GM23248 (cell line): ENCODE data around the gene NLRP4. TPM values are rescaled to one million over a fixed set of nuclear protein-coding genes. Genes with fewer than 3 reads are reported as not detected.

Experiments used
- DNase-seq: peaks from one replicate; pipeline ENCODE4 v3.0.0-alpha.2; 2015
- H2AFZ ChIP-seq: fragments of 200-600 bp; sonication (generic); 2 replicates; pipeline ENCODE4 v1.6.1; 2016; ENCODE audit warnings: antibody characterized with exemption
- H3F3A ChIP-seq: fragments of 200-600 bp; sonication (generic); 2 replicates; pipeline ENCODE4 v1.6.1; 2016; ENCODE audit warnings: mild to moderate bottlenecking, antibody characterized with exemption, mixed run types; ENCODE audit not compliant: insufficient read depth
- H3K27ac ChIP-seq: fragments of 200-600 bp; sonication (generic); 2 replicates; pipeline ENCODE4 v1.5.1; 2016; ENCODE audit warnings: mild to moderate bottlenecking
- H3K27me3 ChIP-seq: fragments of 200-600 bp; sonication (generic); replicated peaks from 2 replicates; pipeline ENCODE4 v1.6.1; 2016; ENCODE audit warnings: mild to moderate bottlenecking; ENCODE audit not compliant: insufficient read depth
- H3K36me3 ChIP-seq: fragments of 200-600 bp; sonication (generic); 2 replicates; pipeline ENCODE4 v1.6.1; 2016; ENCODE audit warnings: low read depth, mild to moderate bottlenecking
- H3K4me1 ChIP-seq: fragments of 200-600 bp; sonication (generic); 2 replicates; pipeline ENCODE4 v1.6.1; 2016; ENCODE audit warnings: mild to moderate bottlenecking; ENCODE audit not compliant: insufficient read depth
- H3K4me2 ChIP-seq: fragments of 200-600 bp; sonication (generic); one replicate; pipeline ENCODE4 v1.6.1; 2016; ENCODE audit warnings: mild to moderate bottlenecking; ENCODE audit not compliant: unreplicated experiment
- H3K4me3 ChIP-seq: fragments of 200-600 bp; sonication (generic); 2 replicates; pipeline ENCODE4 v1.5.1; 2016; ENCODE audit warnings: mild to moderate bottlenecking
- H3K79me2 ChIP-seq: fragments of 200-600 bp; sonication (generic); 2 replicates; pipeline ENCODE4 v1.6.1; 2016; ENCODE audit warnings: mild to moderate bottlenecking; ENCODE audit not compliant: insufficient read depth
- H3K9ac ChIP-seq: fragments of 200-600 bp; sonication (generic); 2 replicates; pipeline ENCODE4 v1.6.1; 2016; ENCODE audit warnings: mild to moderate bottlenecking
- H3K9me2 ChIP-seq: fragments of 200-600 bp; sonication (generic); 2 replicates; pipeline ENCODE4 v1.6.1; 2016; ENCODE audit warnings: mixed run types, mild to moderate bottlenecking, moderate library complexity; ENCODE audit not compliant: insufficient read depth
- H3K9me3 ChIP-seq: fragments of 200-600 bp; sonication (generic); one replicate; pipeline ENCODE4 v1.6.1; 2017; ENCODE audit warnings: low read depth
- H4K20me1 ChIP-seq: fragments of 200-600 bp; sonication (generic); 2 replicates; pipeline ENCODE4 v1.6.0; 2016; ENCODE audit not compliant: insufficient read depth
- EZH2 ChIP-seq: fragments of 200-600 bp; sonication (generic); IDR thresholded peaks from 2 replicates; pipeline ENCODE4 v1.6.1; 2018; ENCODE audit warnings: antibody characterized with exemption, mild to moderate bottlenecking; ENCODE audit not compliant: insufficient read depth, poor library complexity, severe bottlenecking
- EZH2phosphoT487 ChIP-seq: fragments of 200-600 bp; sonication (generic); IDR thresholded peaks from 2 replicates; pipeline ENCODE4 v1.6.1; 2018; ENCODE audit warnings: antibody characterized with exemption, moderate library complexity, mild to moderate bottlenecking, low read depth; ENCODE audit not compliant: insufficient read depth
- WGBS, 2 experiments: methylation state at CpG; one replicate each; pipeline ENCODE4 v1.1.6; 2015 to 2017; ENCODE audit warnings: low lambda C conversion rate in 2 of 2, low coverage in 1 of 2; ENCODE audit errors: missing lambda C conversion rate in 2 of 2; 5-methylcytosine and 5-hydroxymethylcytosine counted together
- in situ Hi-C: fragments of 300-500 bp; cut with MboI; formaldehyde crosslinking; loops from 2 replicates; pipeline ENCODE4 v1.15.0; 2020
- polyA plus RNA-seq: library from polyadenylated mRNA; unstranded; fragments of >200 nt; fragmentation: Nextera tagmentation; extraction: Ambion mirVana; gene quantifications from 2 replicates; pipeline ENCODE4 v1.2.1, GENCODE V29; 2016
- total RNA-seq: library from RNA; depleted of rRNA; stranded (reverse); fragments of >200 nt; shearing (Covaris generic); gene quantifications from 2 replicates; pipeline ENCODE4 v1.2.3, GENCODE V29; 2014

NLRP4 gene
- total and polyA plus RNA-seq, 2 experiments from 2014 or later = not detected

GRCh38 chr19:55809381-55810058, 26.8 kb upstream of the NLRP4 start:
- Histone ChIP-seq H2AFZ (peak overlapping the region; percentile 86), H3K4me2 (no peak overlapping the region), H4K20me1 (no peaks in the 10 kb centered on the region), H3K9me3 (no peaks in the 10 kb centered on the region), H3K4me1 (no peaks in the 10 kb centered on the region), H3F3A (no peaks in the 10 kb centered on the region), H3K27ac (no peak overlapping the region), H3K36me3 (no peaks in the 10 kb centered on the region), H3K9ac (no peak overlapping the region), H3K9me2 (no peaks in the 10 kb centered on the region), H3K27me3 (no peaks in the 10 kb centered on the region), H3K79me2 (no peaks in the 10 kb centered on the region), H3K4me3 (no peak overlapping the region)
- in situ Hi-C loops = no loop called here
- TF ChIP-seq EZH2 = no peak
- no peak for TF ChIP-seq EZH2phosphoT487
- peak; percentile 70 for DNase-seq
- WGBS, 2 experiments = 9 to 13% methylated on average over 20 of the region's 20 CpGs

DNA sequence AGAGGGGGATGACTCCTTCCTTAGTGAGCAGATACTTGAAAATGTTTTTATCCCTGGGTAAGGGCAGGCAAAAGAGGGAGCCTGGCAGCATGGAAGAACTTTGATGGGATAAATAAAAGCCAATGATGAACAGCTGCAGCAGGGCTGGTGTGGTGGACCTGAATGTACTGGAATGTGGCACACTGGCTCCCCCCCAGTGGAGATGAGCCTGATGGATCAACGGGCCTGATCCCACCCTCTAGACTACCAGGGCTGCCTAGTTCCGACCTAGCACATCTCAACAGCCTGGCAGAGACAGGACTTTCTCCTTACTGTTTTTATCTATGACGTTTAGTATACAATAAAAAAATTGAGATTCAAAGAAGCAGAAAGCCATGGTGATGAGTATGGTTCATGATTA, 25.0 kb upstream of the NLRP4 start:
- Histone ChIP-seq H3K79me2 (no peaks in the 10 kb centered on the region), H3K27me3 (no peaks in the 10 kb centered on the region), H2AFZ (no peak overlapping the region), H4K20me1 (no peaks in the 10 kb centered on the region), H3K9me3 (no peaks in the 10 kb centered on the region), H3K9ac (no peak overlapping the region), H3K27ac (no peak overlapping the region), H3K9me2 (no peaks in the 10 kb centered on the region), H3K4me1 (no peaks in the 10 kb centered on the region), H3K4me2 (no peak overlapping the region), H3F3A (no peaks in the 10 kb centered on the region), H3K36me3 (no peaks in the 10 kb centered on the region), H3K4me3 (no peak overlapping the region)
- in situ Hi-C loops = no loop called here
- no peak for TF ChIP-seq EZH2
- TF ChIP-seq EZH2phosphoT487 = no peak
- no peak for DNase-seq
- WGBS, 2 experiments = 11 to 13% methylated on average over 3 of the region's 3 CpGs

DNA sequence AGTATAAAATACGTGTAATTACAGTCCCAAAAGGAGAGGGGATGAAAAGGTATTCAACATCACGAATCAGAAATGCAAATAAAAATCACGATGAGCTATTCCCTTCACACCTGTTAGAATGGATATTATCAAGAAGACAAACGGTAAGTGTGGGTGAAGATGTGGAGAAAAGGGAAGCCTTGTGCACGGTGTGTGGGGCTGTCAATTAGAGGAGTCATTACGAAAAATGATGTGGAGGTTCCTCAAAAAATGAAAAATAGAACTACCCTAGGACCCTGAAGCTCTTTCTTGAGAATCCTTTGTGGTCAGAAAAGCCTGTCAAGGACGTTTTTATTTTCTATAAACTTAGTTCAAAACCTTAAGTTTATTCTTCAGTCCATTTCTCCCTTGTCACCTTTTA, 23.9 kb upstream of the NLRP4 start:
- H3K36me3 ChIP-seq = no peaks in the 10 kb centered on the region
- DNase-seq = no peak
- H4K20me1 ChIP-seq = no peaks in the 10 kb centered on the region
- no peaks in the 10 kb centered on the region for H3K9me2 ChIP-seq
- H2AFZ ChIP-seq = no peak overlapping the region
- H3K9me3 ChIP-seq = no peaks in the 10 kb centered on the region
- H3K4me3 ChIP-seq = no peak overlapping the region
- in situ Hi-C loops = no loop called here
- H3F3A ChIP-seq = no peaks in the 10 kb centered on the region
- no peaks in the 10 kb centered on the region for H3K79me2 ChIP-seq
- no peak overlapping the region for H3K27ac ChIP-seq
- no peaks in the 10 kb centered on the region for H3K27me3 ChIP-seq
- TF ChIP-seq EZH2 (no peak), EZH2phosphoT487 (no peak)
- no peak overlapping the region for H3K9ac ChIP-seq
- H3K4me1 ChIP-seq = no peaks in the 10 kb centered on the region
- no peak overlapping the region for H3K4me2 ChIP-seq
- 10 to 12% methylated on average over 7 of the region's 7 CpGs for WGBS, 2 experiments

DNA sequence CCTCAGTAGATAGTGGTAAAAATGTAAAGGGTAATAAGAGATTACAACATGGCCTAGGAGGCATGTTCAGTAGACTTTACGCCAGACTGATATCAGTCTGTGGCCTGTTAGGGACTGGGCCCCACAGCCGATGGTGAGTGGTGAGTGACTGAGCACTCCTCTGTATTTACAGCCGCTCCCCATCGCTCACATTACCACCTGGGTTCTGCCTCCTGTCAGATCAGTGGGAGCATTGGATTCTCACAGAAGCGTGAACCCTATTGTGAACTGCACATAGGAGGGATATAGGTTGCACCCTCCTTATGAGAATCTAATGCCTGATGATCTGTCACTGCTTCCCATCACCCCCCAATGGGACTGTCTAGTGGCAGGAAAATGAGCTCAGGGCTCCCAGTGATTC, 22.4 kb upstream of the NLRP4 start:
- WGBS, 2 experiments = 22 to 25% methylated on average over 5 of the region's 5 CpGs
- Histone ChIP-seq H4K20me1 (no peaks in the 10 kb centered on the region), H3K79me2 (no peaks in the 10 kb centered on the region), H3K4me1 (no peaks in the 10 kb centered on the region), H3K9ac (no peak overlapping the region), H2AFZ (no peak overlapping the region), H3K9me2 (no peaks in the 10 kb centered on the region), H3K27me3 (no peaks in the 10 kb centered on the region), H3K36me3 (no peaks in the 10 kb centered on the region), H3K27ac (no peak overlapping the region), H3F3A (no peaks in the 10 kb centered on the region), H3K4me3 (no peak overlapping the region), H3K9me3 (no peaks in the 10 kb centered on the region), H3K4me2 (no peak overlapping the region)
- DNase-seq = no peak
- in situ Hi-C loops = no loop called here
- TF ChIP-seq EZH2 (no peak), EZH2phosphoT487 (no peak)
